ENCODE measurements around the gene GALNT15. TPM values are rescaled to one million over a fixed set of nuclear protein-coding genes. Genes with fewer than 3 reads are reported as not detected.

The GALNT15 gene
- total and polyA plus RNA-seq, 2 experiments from 2014 or later: 9.9 to 11.7 TPM

- Histone ChIP-seq H3K36me3 (ENCODE audit: low read depth) (no peaks in the 10 kb centered on the region), H3K27me3 (replicated peaks; ENCODE audit: insufficient read depth) (no peaks in the 10 kb centered on the region), H3K9me3 (ENCODE audit: low read depth) (no peaks in the 10 kb centered on the region), H3F3A (ENCODE audit: insufficient read depth) (peaks cover 19% of the 10 kb centered on the region; the same call in 1 of the 2 replicates), H3K27ac (peak overlapping the region; percentile 33; the same call in 1 of the 2 replicates), H2AFZ (no peak overlapping the region), H3K9me2 (ENCODE audit: insufficient read depth) (no peaks in the 10 kb centered on the region), H3K4me1 (ENCODE audit: insufficient read depth) (peaks cover 34% of the 10 kb centered on the region), H3K4me2 (ENCODE audit: unreplicated experiment) (peak overlapping the region; percentile 48), H3K4me3 (no peak overlapping the region), H3K9ac (no peak overlapping the region), H4K20me1 (ENCODE audit: insufficient read depth) (no peaks in the 10 kb centered on the region), H3K79me2 (ENCODE audit: insufficient read depth) (no peaks in the 10 kb centered on the region)
- 46 to 47% methylated on average over 11 of the region's 11 CpGs for WGBS, 2 experiments (ENCODE audit: low coverage in 1 of 2, low lambda C conversion rate in 2 of 2, missing lambda C conversion rate in 2 of 2)
- in situ Hi-C loops (cut with MboI): no loop called here
- peak; percentile 75 for DNase-seq
- TF ChIP-seq EZH2phosphoT487 (IDR thresholded peaks at IDR 0.05; ENCODE audit: insufficient read depth, low read depth) (no peak), EZH2 (IDR thresholded peaks at IDR 0.05; ENCODE audit: insufficient read depth, poor library complexity, severe bottlenecking) (no peak)
These were observed 30.8 kb downstream of the GALNT15 start for GRCh38 chr3:16205156-16205870.

- no peak overlapping the region for H2AFZ ChIP-seq
- no peaks in the 10 kb centered on the region for H3K9me3 ChIP-seq (ENCODE audit: low read depth)
- no peaks in the 10 kb centered on the region for H3K9me2 ChIP-seq (ENCODE audit: insufficient read depth)
- peaks cover 19% of the 10 kb centered on the region; the same call in 1 of the 2 replicates for H3F3A ChIP-seq (ENCODE audit: insufficient read depth)
- no peaks in the 10 kb centered on the region for H3K27me3 ChIP-seq (replicated peaks; ENCODE audit: insufficient read depth)
- no peaks in the 10 kb centered on the region for H4K20me1 ChIP-seq (ENCODE audit: insufficient read depth)
- no peak for DNase-seq
- no peak overlapping the region for H3K4me2 ChIP-seq (ENCODE audit: unreplicated experiment)
- TF ChIP-seq EZH2 (IDR thresholded peaks at IDR 0.05; ENCODE audit: insufficient read depth, poor library complexity, severe bottlenecking): no peak
- no peak for TF ChIP-seq EZH2phosphoT487 (IDR thresholded peaks at IDR 0.05; ENCODE audit: insufficient read depth, low read depth)
- in situ Hi-C loops (cut with MboI): no loop called here
- no peak overlapping the region for H3K4me3 ChIP-seq
- no peak overlapping the region for H3K9ac ChIP-seq
- no peak overlapping the region for H3K27ac ChIP-seq
- peaks cover 30% of the 10 kb centered on the region for H3K4me1 ChIP-seq (ENCODE audit: insufficient read depth)
- no peaks in the 10 kb centered on the region for H3K36me3 ChIP-seq (ENCODE audit: low read depth)
- H3K79me2 ChIP-seq (ENCODE audit: insufficient read depth): no peaks in the 10 kb centered on the region
These were observed 32.6 kb downstream of the GALNT15 start for GRCh38 chr3:16207031-16207430.

- DNase-seq: peak; percentile 56
- TF ChIP-seq EZH2 (IDR thresholded peaks at IDR 0.05; ENCODE audit: insufficient read depth, poor library complexity, severe bottlenecking): no peak
- TF ChIP-seq EZH2phosphoT487 (IDR thresholded peaks at IDR 0.05; ENCODE audit: insufficient read depth, low read depth): no peak
- Histone ChIP-seq H3K4me1 (ENCODE audit: insufficient read depth) (peaks cover 9% of the 10 kb centered on the region; the same call in 1 of the 2 replicates), H2AFZ (no peak overlapping the region), H3K9me2 (ENCODE audit: insufficient read depth) (peaks cover 3% of the 10 kb centered on the region; the same call in 1 of the 2 replicates), H3K9ac (no peak overlapping the region), H3K27ac (no peak overlapping the region), H3F3A (ENCODE audit: insufficient read depth) (no peaks in the 10 kb centered on the region), H3K4me2 (ENCODE audit: unreplicated experiment) (no peak overlapping the region), H3K27me3 (replicated peaks; ENCODE audit: insufficient read depth) (no peaks in the 10 kb centered on the region), H3K4me3 (no peak overlapping the region), H3K36me3 (ENCODE audit: low read depth) (no peaks in the 10 kb centered on the region), H4K20me1 (ENCODE audit: insufficient read depth) (no peaks in the 10 kb centered on the region), H3K79me2 (ENCODE audit: insufficient read depth) (no peaks in the 10 kb centered on the region), H3K9me3 (ENCODE audit: low read depth) (no peaks in the 10 kb centered on the region)
- 84 to 91% methylated on average over 9 of the region's 9 CpGs for WGBS, 2 experiments (ENCODE audit: low coverage in 1 of 2, low lambda C conversion rate in 2 of 2, missing lambda C conversion rate in 2 of 2)
- in situ Hi-C loops (cut with MboI): no loop called here
These were observed 36.9 kb downstream of the GALNT15 start for GRCh38 chr3:16211176-16211904.

- no peaks in the 10 kb centered on the region for H3K27me3 ChIP-seq (replicated peaks; ENCODE audit: insufficient read depth)
- H3K4me2 ChIP-seq (ENCODE audit: unreplicated experiment): no peak overlapping the region
- H3K27ac ChIP-seq: no peak overlapping the region
- H3F3A ChIP-seq (ENCODE audit: insufficient read depth): no peaks in the 10 kb centered on the region
- no peaks in the 10 kb centered on the region for H3K36me3 ChIP-seq (ENCODE audit: low read depth)
- H3K4me3 ChIP-seq: no peak overlapping the region
- no peak for TF ChIP-seq EZH2 (IDR thresholded peaks at IDR 0.05; ENCODE audit: insufficient read depth, poor library complexity, severe bottlenecking)
- TF ChIP-seq EZH2phosphoT487 (IDR thresholded peaks at IDR 0.05; ENCODE audit: insufficient read depth, low read depth): no peak
- H4K20me1 ChIP-seq (ENCODE audit: insufficient read depth): no peaks in the 10 kb centered on the region
- no peaks in the 10 kb centered on the region for H3K9me3 ChIP-seq (ENCODE audit: low read depth)
- 83 to 86% methylated on average over 4 of the region's 4 CpGs for WGBS, 2 experiments (ENCODE audit: low coverage in 1 of 2, low lambda C conversion rate in 2 of 2, missing lambda C conversion rate in 2 of 2)
- DNase-seq: no peak
- in situ Hi-C loops (cut with MboI): no loop called here
- no peaks in the 10 kb centered on the region for H3K4me1 ChIP-seq (ENCODE audit: insufficient read depth)
- H3K9me2 ChIP-seq (ENCODE audit: insufficient read depth): peaks cover 3% of the 10 kb centered on the region; the same call in 1 of the 2 replicates
- H3K79me2 ChIP-seq (ENCODE audit: insufficient read depth): no peaks in the 10 kb centered on the region
- H2AFZ ChIP-seq: no peak overlapping the region
- no peak overlapping the region for H3K9ac ChIP-seq
These were observed 39.9 kb downstream of the GALNT15 start for GRCh38 chr3:16214366-16214765.
